Caki2 (cell line): ENCODE data around the gene H19. TPM values are rescaled to one million over a fixed set of nuclear protein-coding genes. Genes with fewer than 3 reads are reported as not detected.

Experiments used
- DNase-seq: peaks from one replicate; pipeline ENCODE4 v3.0.0-alpha.2; 2015; ENCODE audit warnings: low read depth
- in situ Hi-C: cut with HindIII; loops from 2 replicates; pipeline ENCODE4 v1.10.0; 2016; ENCODE audit warnings: low sequenced_read_pairs, low pct_unique_long_range_greater_than_20kb, mixed read lengths
- total RNA-seq: library from RNA; depleted of rRNA; stranded (reverse); fragments of >200 nt; shearing (Covaris generic); gene quantifications from 2 replicates; pipeline ENCODE4 v1.2.3, GENCODE V29; 2014; ENCODE audit warnings: low replicate concordance; rRNA removed

H19 gene
- total RNA-seq, 1 experiment from 2014 or later = 5.6 TPM

DNA sequence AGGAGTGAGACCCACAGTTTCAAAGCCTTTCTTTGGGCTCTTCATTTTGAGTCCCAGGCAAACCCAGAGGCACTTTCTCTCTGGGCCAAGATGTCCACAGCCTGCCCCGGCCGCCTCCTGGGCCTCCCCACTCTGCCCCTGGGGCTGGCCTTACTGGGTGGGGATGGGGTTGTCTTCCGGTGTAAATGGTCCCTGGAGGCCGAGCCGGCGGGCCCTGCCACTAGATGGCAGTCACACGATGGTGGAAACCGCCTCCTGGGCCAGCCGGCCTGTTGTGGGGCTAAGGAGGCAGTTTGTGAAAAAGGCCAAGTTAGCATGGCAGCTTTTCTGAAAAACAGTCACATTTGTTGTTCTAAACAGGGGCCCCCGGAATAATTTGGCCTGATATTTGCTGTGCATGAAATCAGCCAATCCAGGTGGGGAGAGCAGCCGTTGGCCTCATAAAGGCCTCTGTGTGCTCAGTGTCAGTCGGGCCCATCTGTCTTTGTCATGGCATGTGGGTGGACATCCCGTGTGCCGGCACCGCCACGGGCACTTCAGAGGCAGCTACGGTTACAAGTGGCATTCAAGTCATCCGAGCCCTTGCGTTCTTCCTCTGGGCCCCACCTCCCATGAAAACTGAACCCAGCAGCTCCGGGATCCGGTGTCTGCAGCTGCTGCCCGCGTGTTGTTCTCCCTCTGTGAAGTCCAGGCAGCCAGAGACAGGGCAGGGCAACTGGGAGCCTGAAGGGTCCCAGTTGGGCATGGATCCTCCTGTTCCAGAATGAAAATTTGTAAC lies 44.0 kb downstream of the H19 start:
- no peak for DNase-seq
- in situ Hi-C loops = no loop called here

DNA sequence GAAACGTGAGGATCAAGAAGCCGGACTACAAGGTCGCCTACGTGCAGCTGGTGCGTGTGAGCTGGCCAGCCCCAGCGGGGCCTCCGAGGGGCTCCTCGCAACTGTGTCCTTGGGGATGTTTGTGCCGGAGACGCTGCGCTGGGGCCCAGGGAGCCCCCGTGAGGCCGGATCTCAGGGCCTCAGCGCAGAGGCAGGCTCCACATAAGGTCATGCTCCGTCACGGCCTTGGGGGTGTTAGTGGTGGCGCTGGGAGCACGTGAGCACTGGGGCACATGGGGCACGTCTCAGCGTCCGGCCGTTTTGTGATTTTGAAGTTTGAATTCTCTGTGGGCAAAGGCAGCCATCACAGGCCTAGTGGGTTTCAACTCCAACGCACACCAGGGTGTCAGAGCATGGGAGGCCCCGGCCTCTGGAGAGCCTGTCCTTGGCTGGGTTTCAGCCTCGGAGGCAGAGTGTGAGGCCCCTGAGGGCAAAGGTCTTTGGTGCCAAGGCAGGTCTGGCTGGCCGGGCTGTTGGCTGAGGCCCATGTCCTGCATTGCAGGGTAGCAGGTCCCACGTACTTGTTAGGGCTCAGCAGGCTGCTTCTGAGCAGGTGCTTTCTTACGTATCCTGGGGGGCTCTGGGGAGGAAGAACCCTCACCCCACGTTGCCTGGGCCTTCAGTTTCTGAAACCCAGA lies 44.7 kb downstream of the H19 start:
- DNase-seq = no peak
- in situ Hi-C loops = no loop called here

- no peak for DNase-seq
Measured at GRCh38 chr11:1949922-1950321, 47.7 kb downstream of the H19 start.

DNA sequence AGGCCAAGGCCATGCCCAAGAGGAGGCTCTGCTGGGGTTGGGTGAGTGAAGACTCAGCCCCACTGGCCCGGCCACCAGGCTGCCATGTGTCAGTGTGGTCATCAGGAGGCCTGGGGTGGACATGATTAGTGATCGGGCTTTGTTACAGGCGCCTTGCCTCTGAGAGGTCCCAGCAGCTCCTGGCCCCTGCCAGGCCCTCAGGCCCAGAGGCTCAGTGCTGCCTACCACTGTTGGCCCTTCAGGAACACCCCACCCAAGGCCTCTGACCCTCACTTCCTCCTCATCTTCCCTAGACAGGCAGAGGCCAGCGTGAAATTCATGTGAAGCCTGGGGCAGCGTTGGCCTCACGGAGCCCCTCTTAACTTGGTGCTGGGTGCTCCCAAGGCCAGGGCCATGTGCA lies 48.3 kb downstream of the H19 start:
- in situ Hi-C loops = no loop called here
- DNase-seq = no peak

More at GRCh38 chr11:1949922-1950321, 47.7 kb downstream of the H19 start:
- in situ Hi-C loops = no loop called here

- DNase-seq = no peak
- in situ Hi-C loops = no loop called here
Measured at GRCh38 chr11:1948389-1948788, 49.3 kb downstream of the H19 start.

DNA sequence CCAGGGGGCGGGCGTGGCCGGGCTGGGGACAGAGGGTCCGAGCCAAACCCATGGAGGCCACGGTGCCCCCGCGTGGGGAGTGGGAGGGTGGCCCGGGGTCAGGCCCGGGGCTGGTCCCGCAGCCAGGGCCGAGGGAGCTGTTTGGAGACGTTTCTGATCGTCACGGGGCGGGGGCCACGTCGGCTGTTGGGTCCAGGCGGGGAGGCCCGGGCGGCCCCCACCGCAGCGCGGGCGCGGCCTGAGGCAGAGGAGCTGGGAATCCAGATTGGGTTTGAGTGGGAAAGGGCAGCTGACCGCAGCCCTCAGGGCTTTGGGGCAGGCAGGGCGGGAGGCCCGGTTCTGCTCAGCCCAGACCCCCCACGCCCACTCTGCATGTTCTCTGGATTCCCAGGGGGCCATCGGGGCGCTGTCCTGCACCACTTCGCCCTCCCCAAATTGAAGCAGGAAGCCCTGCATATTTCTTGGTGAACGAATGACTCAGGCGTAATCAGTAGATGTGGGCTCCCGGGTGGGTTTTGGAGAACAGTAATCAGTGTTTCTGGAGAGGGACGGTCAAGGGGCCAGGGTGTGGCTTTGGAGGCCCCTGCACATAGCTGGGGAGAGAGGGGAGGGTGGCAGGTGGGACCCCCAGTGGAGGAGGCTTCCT lies 49.9 kb downstream of the H19 start:
- no peak for DNase-seq
- in situ Hi-C loops = no loop called here

DNA sequence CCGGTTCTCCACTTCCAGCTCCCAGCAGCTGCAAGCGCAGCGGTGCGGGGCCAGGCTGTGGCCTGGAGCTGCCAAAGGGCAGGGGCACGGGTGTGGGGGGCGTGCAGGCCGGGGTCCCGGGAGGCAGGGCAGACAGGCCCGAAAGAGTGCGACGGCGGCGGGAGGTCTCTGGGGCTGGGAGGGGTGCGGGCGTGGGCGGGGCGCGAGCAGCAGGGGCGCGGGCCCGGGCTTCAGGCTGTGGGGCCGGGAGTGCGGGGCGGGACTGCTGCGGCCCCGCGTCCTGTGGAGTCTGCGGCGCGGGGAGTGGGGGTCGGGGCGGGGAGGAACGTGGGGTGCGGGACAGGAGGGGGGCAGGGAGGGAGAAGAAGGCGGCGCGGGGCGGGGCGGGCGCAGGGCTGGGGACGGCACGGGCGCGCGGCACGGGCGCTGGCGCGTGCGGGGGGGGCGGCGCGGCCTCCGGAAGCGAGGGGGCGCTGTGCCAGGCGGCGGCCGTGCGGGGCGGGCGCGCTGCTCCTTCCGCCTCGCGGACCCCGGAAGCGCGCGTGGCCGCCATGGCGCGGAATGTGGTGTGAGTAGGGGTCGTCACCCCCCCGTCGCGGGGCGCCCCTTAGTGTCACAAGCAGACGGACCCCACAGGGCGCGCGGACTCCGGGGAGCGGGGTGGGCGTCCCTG lies 50.7 kb downstream of the H19 start, which contains the start of gene MRPL23:
Gene MRPL23, plus strand, starts transcription at position 521 of the 673 bp plus-strand sequence. Its CDS starts 31 bp downstream, at position 552.
- in situ Hi-C loops = no loop called here
- no peak for DNase-seq

Other genes starting within 250 kb of the H19 start
- 0.55 and 2.7 TPM in 2 replicates for gene IFITM10, start 247.2 kb downstream of the H19 start, total RNA-seq
- 1,431 and 1,654 TPM in 2 replicates for gene CTSD, start 233.9 kb downstream of the H19 start, total RNA-seq
- gene SYT8, start 162.9 kb downstream of the H19 start, total RNA-seq = not detected in 2 replicates
- not detected in 2 replicates for gene TNNI2, start 158.9 kb downstream of the H19 start, total RNA-seq
- gene LSP1, start 144.8 kb downstream of the H19 start, total RNA-seq = not detected in 2 replicates
- not detected in 2 replicates for gene PRR33, start 105.9 kb downstream of the H19 start, total RNA-seq
- not detected in 2 replicates for gene TNNT3, start 78.1 kb downstream of the H19 start, total RNA-seq
- 156 and 211 TPM in 2 replicates for gene MRPL23, start 50.5 kb downstream of the H19 start, total RNA-seq
- gene IGF2, start 141.5 kb upstream of the H19 start, total RNA-seq = 2.3 and 5.6 TPM in 2 replicates
- not detected in 2 replicates for gene INS, start 163.4 kb upstream of the H19 start, total RNA-seq
- gene TH, start 174.0 kb upstream of the H19 start, total RNA-seq = not detected in 2 replicates